RKO (cell line): Measurements from ENCODE around the gene TANC1.
A peak's percentile ranks its signal among the peaks of the same experiment; 100 is the strongest.

Experiments used
- DNase-seq: peaks from one replicate; pipeline ENCODE4 v3.0.0-alpha.2; 2016; ENCODE audit warnings: low spot score

TANC1 gene

DNA sequence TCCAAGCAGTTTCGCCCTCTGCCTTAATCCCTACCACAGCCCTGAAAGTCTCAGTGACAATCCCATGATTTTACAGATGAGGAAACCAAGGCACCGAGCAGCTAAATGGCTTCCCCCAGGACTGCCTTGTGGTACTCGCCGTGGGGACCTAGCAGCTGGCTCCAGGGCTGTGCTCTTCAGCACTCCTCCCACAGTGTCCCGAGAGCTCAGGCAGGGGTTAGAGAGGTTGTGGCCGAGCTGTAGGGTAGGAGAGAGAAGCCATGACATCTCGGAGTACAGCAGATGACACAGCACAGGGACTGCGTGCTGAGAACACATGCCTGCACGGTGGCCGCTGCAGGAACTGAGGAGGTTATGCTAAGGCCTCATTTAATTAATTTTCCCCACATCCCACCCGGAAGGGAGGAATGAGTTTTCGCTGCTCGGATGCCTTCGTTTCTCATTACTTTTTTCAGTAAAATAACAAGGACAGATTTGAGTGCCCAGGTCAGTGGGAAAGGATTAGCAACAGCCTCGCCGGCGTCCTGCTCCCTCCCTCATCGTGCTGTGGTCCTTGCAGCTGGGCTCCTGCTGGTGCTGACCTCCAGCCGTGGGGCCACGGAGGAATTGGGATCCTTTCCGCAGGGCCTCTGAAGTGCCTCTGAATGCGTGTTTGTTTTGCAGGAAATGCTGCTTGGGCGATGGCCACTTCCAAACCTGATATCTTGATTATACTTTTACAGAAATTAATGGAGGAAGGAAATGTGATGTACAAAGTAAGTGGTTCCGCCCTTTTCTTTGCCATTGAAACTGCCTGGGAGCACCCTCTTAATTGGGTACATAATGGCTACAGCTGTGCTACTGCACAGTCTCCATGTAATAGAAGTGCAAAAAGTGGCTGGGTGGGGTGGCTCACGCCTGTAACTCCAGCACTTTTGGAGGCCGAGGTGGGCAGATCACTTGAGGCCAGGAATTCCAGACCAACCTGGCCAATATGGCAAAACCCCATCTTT, 256.9 kb downstream of the TANC1 start:
- DNase-seq: no peak

DNA sequence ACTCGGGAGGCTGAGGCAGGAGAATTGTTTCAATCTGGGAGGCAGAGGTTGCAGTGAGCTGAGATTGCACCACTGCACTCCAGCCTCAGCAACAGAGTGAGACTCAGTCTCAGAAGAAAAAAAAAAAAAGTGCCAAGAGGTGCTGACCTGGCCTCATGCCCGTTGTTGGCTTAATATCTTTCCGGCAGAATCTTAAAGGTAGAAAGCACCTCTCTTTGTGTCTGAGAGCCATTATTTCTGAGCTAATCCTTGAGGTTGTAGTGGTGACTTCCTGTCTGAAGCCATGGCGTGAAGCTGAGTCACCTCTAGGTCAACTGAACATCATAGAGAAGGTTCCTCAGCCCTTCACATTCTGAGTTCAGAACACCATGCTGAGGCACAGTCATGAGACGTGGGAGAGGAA, 257.6 kb downstream of the TANC1 start:
- DNase-seq: peak; percentile 50

DNA sequence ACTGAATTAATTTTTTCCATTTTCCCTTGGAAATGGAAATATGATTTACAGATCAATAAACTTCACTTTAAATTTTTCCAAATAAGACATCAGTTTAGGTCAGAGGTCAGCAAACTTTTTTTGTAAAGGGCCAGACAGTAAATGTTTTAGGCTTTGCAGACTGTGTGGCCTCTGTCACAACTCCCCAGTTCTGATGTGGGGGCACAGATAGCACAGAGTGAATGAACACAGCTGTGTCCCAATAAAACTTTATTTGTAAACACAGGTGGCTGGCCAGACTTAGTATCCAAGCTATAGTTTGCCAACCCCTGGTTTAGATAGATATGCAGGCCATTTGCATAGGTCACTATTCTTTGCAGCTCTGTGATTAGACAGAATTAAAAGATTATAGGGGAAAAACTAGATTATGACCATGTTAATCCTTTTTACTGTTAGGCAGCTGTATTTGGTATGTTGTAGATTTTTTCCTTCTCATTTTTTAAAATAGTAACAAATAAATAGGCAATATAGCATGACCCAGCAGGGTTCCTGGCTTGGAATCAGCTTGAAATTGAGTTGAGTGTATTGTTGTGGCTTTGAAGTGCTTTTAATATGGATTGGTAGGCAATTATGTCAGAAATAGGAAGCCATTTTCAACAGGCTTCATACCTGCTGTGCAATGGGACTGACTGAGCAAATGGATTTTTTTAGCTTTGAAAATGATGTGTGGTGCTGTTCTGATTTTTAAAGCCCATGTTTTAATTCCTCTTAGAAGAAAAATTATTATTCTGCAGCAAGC, 258.4 kb downstream of the TANC1 start:
- no peak for DNase-seq

DNA sequence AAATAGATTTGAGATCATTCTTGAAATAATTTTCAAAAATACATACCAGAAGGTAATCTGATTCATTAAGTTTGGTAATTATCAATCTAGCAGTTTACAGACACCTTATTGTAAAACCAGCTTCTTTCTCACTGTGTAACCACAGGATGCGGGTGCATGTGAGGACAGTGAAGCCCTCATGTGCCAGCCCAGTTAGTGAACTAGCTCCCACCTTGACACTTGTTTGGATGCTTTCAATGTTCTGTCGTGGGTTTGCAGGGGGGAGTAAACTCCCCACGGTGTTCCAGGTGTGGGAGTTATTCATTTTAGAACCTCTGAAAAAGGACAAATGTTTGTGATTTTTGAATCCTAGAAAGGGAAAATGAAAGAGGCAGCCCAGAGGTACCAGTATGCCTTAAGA, 259.0 kb downstream of the TANC1 start:
- DNase-seq: no peak

DNA sequence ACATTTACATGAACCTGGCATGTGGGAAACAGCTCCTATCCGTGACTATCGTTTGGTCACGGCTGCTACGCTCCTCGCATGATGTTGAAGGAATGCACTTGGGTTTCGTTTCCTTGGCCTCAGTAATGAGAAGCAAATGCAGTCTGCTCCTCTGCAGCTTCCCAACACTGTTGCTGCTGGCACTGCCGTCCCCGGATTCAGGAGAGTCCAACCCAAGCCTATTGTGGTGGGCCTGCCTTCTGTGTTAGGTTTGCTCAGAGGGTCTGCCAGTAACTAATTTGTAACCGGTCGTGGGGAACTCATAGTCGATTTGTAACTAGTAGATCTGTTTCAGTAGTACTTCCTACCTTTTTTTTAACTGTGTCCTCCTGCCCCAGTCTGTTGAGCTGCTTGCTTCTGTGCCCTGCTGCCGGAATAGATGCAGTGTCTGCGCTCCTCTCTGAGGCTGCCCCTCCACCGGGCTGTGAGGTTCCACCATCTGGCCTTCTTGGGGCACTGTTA, 259.7 kb downstream of the TANC1 start:
- DNase-seq: no peak

DNA sequence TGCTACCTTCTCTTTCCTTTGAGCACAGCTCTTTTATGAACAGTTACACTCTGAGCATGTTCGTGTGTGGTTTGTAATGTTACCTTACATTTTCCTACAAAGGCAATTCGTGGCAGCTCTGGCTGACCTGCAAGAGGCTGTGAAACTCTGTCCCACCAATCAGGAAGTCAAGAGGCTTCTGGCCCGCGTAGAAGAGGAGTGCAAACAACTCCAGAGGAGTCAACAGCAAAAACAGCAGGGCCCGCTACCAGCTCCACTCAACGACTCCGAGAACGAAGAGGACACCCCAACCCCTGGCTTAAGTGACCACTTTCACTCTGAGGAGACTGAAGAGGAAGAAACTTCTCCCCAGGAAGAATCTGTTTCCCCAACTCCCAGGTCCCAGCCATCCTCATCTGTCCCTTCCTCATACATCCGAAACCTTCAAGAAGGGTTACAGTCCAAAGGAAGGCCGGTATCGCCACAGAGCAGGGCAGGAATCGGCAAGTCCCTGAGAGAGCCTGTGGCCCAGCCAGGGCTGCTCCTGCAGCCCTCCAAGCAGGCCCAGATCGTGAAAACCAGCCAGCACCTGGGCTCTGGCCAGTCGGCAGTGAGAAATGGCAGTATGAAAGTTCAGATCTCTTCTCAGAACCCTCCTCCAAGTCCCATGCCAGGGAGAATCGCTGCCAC, 261.2 kb downstream of the TANC1 start:
- DNase-seq: no peak

DNA sequence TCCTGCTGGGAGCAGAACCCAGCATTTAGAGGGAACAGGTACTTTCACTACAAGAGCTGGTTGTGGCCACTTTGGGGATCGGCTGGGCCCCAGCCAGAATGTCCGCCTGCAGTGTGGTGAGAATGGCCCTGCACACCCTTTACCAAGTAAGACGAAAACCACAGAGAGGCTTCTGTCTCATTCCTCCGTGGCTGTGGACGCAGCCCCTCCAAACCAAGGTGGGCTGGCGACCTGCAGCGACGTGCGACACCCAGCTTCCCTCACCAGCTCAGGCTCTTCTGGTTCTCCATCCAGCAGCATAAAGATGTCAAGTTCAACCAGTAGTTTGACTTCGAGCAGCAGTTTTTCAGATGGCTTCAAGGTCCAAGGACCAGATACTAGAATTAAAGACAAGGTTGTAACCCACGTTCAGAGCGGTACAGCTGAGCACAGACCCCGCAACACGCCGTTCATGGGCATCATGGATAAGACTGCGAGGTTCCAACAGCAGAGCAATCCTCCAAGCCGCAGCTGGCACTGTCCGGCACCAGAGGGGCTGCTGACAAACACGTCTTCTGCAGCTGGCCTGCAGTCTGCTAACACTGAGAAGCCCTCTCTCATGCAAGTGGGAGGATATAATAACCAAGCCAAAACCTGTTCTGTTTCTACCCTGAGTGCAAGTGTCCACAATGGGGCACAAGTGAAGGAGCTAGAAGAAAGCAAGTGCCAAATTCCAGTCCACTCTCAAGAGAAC, 261.9 kb downstream of the TANC1 start:
- DNase-seq: no peak

DNA sequence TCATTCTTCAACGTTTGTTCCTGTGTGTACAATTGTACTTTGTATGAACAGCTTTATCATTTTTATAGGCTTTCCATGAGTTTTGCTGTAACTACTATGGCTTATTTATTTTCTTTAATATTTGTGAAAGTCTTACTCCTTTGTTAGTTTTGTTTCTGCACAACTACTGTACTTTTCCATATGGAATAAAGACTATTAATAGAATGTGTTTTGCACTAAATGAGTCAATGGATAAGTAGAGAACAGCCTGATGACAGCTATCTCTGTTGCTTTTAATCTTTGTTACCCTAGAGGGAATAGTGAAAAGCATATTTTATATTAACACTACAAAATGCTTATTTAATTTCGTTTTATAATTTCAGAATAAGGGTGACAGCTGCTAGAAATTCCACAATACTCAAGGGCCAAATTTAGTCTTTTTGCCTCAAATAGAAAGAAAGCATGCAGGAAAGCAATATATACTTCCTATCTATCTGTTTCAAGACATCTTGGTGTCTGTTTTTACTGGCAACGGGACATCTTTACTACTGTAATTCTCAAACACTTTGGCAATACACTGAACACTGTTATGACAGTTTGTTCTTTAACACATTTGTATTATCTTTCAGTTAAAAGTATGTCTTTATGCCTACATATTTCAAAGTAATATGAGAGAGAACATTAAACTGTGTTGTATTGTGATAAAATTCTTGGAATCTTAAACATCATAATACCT, 264.2 kb downstream of the TANC1 start:
- DNase-seq: no peak

DNA sequence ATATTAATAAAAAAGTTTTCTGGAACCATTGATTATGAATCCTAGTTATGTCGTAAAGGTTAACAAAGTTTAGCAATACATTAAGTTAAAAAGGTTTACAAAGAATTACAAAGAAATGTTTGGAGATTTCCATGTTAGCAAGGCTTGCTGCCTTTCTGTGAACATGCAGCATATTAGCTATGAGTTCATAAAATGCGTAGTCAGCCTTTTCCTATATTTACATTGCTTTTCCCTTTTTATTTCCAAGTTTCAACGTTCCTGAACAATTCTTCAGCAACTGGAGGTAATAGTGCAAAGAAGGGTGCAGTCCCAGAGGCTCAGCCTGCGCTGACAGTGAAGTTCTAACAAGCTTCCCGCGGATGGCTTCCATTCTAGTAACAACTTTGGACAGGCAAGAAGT, 266.4 kb downstream of the TANC1 start:
- DNase-seq: no peak

DNA sequence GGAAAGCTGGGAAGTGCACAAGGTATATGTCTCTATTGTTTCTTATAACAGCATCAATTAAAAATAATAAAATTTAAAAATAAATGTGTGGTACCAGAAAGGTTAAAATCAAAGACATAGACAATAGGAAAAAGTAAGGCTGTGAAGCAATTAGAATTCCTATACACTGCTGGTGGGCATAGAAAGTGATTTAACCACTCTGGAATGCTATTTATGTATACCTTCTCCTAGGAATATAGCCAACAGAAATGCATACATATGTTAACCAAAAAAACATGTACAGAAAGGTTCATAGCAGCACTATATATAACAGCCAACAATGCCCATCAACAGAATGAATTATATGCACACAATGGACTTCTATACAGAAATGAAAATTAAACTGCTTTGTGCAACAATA, 275.1 kb downstream of the TANC1 start:
- no peak for DNase-seq

DNA sequence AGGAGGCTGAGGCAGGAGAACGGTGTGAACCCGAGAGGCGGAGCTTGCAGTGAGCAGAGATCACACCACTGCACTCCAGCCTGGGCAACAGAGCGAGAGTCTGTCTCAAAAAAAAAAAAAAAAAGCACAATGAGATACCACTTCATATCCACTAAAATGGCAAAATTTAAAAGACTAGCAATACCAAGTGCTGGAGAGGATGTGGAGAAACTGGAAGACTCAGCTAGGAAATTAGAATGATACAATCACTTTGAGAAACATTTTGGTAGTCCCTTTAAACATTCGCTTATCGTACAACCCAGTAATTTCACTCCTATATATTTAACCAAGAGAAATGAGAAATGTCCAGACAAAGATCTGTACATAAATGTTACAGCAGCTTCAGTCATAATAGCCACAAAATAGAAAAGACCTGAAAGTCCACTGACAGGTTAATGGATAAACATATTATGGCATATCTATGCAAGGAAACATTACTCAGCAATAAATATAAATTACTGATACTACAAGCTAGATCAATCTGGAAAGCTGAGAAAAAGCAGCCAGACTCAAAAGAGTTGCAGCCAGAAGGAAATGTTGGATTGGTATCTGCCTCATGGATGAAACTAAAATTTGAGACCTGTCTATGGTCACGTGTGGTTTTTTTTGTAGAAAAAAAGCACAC, 278.0 kb downstream of the TANC1 start:
- no peak for DNase-seq

DNA sequence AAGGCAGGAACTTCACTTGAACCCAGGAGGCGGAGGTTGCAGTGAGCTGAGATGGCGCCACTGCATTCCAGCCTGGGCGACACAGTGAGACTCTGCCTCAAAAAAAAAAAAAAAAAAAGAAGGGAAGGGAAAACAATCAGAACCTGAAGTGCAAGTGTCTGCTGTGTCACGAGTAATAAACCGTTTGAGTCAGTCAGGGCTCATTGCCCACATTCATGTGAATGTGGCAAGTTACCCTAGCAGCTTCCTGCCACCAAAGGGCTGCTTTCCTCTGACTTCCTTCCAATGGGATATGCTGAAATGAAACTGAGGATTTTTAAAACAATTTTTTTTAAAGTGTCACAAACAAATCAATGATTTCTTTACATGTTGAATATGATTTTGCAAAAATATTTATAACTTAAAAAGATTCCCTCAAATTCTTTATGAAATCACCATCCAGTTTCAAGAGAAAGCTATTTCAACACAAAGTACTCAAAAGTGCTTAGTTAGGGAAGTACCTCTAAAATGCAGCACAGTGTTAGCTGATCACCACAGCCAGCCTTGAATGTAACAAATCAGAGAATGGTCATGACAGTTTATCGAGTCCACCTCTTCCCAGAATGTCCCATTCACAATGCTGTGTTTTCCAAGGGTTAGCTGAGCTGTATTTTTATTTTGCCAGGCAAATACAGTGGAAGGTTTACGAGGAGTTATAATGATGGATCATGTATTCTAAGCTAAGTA, 281.7 kb downstream of the TANC1 start:
- peak; percentile 93 for DNase-seq

DNA sequence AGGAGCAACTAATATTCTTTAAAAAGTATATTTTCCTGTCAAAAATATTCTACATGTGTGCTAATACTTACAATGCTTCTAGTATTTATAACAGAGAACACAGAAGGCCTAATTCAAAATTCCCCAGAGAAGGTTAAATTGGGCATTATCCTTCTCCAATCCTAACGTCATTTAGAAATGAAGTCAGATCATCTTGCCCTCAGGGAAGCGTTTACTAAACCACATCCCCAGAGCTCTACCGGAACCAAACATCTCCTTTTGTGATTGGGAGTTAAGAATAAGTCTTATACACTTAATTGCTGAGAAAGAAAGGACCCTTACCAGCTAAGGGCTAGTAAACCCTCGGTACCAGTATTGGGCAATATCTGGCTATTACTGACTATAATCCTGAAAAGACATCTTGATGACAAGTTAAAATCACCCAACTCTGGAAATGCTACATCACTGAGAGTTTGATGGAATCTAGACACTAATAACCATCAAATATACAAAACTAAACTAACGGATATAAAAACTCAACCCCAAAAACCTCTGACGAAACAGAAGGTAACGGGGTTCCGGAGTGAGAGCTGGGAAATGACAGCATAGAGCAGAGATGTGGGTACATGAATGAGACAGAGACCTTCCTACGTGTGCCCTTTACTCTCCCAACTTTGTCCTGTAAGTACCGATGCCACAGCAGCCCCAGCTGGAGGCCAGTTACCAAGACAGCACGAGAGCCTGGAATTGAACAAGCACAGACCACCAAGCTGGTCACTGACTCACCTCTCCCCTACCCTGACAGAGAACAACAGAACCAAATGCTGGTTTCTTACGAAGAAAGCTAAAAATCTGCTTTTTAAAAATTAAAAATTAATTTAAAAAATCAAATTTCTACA, 283.1 kb downstream of the TANC1 start:
- no peak for DNase-seq

DNA sequence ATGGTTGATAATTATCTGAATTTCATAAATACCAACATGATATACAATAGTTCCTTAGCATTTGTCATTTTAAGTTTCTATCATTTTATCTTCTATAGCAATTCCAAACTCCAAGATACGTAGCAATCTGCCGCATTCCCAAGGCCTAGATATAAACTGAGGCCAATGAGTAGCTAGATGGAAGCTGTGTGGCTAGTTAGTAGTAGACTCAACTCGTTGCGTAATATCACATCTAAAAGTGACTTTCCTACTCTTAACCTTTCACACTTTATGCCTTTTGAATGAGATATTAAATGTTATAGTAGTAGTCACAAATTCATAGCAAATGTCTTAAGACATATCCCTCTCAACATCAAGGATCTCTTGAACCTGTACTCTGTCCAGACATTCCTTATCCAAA, 284.5 kb downstream of the TANC1 start:
- no peak for DNase-seq

DNA sequence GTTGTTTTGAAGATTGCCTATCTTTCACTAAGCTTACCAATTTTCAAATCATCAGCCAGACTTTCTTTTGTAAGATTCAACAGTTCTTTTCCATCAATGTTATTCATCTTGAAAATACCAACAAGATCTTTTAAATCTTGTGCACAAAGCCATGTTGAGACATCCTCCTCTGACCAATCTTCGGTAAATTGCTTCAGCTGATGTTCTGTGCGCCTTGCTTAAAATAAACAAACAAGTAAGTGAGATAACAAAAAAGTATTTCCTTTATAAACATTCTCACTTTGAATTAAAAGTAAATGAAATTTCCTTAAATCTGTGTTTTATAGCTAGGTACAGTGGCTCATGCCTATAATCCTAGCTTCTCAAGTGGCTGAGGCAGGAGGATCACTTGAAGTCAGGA, 287.7 kb downstream of the TANC1 start:
- no peak for DNase-seq

DNA sequence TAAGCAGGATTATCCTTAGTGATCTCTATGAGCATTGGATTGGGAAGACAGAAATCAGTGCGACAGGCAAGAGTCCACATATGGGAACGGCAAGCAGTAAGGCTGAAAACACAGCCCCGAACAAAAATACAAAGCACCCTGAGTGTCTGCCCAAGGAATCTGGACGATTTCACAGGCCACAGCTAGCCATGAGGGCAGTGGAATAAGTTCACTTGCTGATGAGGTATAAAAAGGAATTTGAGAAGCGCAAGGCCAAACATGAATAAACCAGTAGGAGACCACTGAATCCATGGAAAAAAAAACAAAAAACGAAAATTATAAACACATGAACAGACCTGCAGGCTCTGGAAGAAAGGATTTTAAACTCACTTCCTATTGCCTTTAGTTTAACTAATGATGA, 293.8 kb downstream of the TANC1 start:
- no peak for DNase-seq

DNA sequence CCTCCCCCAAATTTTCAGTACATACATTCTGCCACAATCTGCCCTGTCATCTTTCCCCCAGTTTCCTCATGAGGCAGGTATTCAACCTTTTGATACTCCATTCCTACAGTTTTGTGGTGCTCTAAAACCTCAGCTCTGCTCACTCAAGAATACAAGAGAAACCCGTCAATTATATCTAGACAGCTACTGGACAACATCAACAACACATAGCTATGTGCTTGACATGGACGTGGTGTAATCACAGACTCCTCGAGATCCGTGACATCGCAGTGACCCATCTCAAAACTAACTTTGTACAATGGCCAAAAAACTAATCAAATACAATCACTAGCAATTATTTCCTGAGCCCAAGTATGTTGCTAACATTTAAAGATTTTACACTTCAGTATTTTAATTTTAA, 294.5 kb downstream of the TANC1 start:
- no peak for DNase-seq

DNA sequence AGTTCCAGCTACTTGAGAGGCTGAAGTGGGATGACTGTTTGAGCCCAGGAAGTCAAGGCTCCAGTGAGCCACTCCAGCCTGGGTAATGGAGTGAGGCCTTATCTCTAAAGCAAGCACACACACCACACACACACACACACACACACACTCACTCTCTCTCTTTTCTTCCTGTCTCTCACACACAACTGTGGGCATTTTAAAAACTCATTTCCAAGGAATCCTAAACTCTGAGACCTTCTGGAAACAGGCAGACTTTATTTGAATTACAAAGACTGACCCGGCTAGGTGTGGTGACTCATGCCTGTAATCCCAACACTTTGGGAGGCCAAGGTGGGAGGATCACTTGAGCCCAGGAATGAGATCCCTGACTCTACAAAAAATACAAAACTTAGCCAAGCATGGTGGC, 296.7 kb downstream of the TANC1 start:
- no peak for DNase-seq

DNA sequence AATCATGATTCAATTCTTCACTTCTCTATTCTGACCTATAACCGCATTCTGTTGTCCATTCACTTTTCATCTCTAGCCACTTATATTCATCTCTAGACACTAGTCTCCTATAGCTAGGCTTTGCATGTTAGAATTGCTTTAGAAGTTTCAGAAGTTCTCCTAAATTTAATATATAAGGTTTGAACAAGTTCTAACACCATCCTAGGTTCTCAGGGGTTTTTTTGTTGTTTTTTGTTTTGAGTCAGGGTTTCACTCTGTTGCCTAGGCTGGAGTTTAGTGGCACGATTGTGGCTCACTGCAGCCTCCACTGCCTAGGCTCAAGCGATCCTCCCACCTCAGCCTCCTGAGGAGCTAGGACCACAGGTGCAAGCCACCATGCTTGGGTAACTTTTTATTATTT, 298.1 kb downstream of the TANC1 start:
- DNase-seq: no peak
